Measurements from ENCODE around the gene AKAP10. TPM values are rescaled to one million over a fixed set of nuclear protein-coding genes. Genes with fewer than 3 reads are reported as not detected.
A peak's percentile ranks its signal among the peaks of the same experiment; 100 is the strongest.

Gene AKAP10
- total RNA-seq, 2 donors from 2014 or later: 27.5 to 30.3 TPM

DNA sequence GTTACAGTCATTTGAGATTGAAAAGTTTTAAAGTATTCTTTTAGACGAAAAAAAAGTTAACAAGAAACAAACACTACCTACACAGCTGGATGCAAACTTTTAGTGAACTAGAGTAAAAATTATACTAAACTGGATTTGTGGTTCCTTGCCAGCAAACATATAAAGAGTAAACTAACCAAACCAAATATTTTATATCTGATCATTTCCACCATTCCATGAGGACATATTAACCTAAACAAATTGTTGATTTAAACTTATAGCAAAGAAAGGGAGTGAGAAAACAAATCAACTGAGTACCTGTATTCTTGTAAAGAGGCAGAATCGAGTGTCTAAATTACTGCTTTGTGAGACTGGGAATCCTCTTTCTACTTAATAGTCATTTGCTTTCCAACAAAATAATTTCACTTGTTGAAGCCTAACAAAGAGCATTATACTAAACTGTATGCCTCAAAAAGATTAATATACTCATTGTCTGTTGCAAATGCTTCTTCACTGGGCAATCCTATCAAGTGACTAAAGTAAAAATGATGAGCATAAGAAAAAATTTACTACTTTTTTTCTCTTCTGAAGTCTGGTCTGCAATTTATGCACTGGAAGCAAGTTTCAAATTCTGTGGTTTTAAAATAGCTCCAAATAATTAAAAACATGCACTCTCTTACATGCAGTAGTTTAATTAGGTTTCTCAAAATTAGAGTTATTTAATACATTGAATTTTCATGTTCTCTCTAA is 37.5 kb downstream of the AKAP10 start:
- no peak for DNase-seq
- peaks cover 5% of the 10 kb centered on the region for H3K36me3 ChIP-seq

DNA sequence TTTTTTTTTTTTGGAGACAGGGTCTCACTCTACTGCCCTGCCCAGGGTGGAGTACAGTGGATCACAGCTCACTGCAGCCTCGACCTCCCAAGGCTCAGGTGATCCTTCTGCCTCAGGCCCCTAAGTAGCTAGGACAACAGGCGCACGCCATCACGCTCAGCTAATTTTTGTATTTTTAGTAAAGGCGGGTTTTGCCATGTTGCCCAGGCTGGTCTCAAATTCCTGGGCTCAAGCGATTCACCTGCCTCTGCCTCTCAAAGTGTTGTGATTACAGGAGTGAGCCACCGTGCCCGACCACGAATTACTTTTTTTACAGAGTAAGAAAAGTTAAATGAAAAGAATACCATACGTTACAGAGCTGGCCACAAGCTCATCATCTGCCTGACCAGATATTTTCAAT is 38.9 kb downstream of the AKAP10 start:
- intact Hi-C loops (cut with DNase I): no loop called here

More for the DNA sequence above, 37.5 kb downstream of the AKAP10 start:
- TF ChIP-seq, protein P1, sequence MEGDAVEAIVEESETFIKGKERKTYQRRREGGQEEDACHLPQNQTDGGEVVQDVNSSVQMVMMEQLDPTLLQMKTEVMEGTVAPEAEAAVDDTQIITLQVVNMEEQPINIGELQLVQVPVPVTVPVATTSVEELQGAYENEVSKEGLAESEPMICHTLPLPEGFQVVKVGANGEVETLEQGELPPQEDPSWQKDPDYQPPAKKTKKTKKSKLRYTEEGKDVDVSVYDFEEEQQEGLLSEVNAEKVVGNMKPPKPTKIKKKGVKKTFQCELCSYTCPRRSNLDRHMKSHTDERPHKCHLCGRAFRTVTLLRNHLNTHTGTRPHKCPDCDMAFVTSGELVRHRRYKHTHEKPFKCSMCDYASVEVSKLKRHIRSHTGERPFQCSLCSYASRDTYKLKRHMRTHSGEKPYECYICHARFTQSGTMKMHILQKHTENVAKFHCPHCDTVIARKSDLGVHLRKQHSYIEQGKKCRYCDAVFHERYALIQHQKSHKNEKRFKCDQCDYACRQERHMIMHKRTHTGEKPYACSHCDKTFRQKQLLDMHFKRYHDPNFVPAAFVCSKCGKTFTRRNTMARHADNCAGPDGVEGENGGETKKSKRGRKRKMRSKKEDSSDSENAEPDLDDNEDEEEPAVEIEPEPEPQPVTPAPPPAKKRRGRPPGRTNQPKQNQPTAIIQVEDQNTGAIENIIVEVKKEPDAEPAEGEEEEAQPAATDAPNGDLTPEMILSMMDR (IDR thresholded peaks at IDR 0.05): no peak
- Histone ChIP-seq H3K27me3 (no peaks in the 10 kb centered on the region), H3K9ac (ENCODE audit: low read depth in 2 of 2, low read length in 2 of 2) (no peak overlapping the region), H3K27ac (peak overlapping the region; percentile 14), H3K4me1 (no peaks in the 10 kb centered on the region), H3K9me3 (no peaks in the 10 kb centered on the region), H3K4me3 (no peak overlapping the region)
- intact Hi-C loops (cut with DNase I): no loop called here

DNA sequence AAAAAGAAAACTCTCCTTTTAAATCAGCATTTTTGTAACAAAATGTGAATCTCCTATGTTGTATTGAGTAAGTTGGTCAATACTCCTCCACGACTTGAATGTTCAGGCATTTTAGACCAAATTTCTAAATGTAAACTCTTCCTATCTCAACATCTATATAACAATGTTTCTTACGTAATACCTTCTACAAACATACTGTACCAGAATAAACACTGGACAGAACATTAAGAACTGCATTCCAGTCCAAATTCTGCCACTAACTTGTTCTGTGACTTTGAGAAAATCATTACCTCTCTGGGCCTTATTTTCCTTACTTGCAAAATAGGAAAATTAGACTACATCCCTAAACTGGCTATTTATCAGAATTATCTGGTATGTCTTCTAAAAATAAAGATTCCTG is 40.1 kb downstream of the AKAP10 start:
- H3K27ac ChIP-seq: no peak overlapping the region
- no peaks in the 10 kb centered on the region for H3K9me3 ChIP-seq
- intact Hi-C loops (cut with DNase I): no loop called here
- H3K4me3 ChIP-seq: no peak overlapping the region
- no peaks in the 10 kb centered on the region for H3K27me3 ChIP-seq
- H3K4me1 ChIP-seq: no peaks in the 10 kb centered on the region
- TF ChIP-seq, protein P1 (IDR thresholded peaks at IDR 0.05): no peak
- DNase-seq: no peak
- H3K36me3 ChIP-seq: peaks cover 5% of the 10 kb centered on the region
- H3K9ac ChIP-seq (ENCODE audit: low read depth in 2 of 2, low read length in 2 of 2): no peak overlapping the region

More for the DNA sequence above, 38.9 kb downstream of the AKAP10 start:
- TF ChIP-seq, protein P1 (IDR thresholded peaks at IDR 0.05): no peak
- Histone ChIP-seq H3K36me3 (peaks cover 5% of the 10 kb centered on the region), H3K9me3 (no peaks in the 10 kb centered on the region), H3K27me3 (no peaks in the 10 kb centered on the region), H3K9ac (ENCODE audit: low read depth in 2 of 2, low read length in 2 of 2) (no peak overlapping the region), H3K4me1 (no peaks in the 10 kb centered on the region), H3K27ac (no peak overlapping the region), H3K4me3 (no peak overlapping the region)
- DNase-seq: no peak

DNA sequence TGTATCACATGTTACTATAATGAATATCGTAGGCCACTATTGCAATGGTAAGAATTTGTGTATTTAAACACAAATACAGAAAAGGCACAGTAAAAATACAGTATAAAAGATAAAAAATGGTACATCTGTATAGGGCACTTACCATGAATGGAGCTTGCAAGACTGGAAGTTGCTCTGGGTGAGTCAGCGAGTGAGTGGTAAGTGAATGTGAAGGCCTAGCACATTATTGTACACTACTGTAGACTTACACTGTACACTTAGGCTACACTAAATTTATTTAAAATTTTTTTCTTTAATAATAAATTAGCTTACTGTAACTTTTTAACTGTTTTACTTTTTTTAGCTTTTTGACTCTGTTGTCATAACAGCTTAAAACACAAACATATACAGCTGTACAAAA is 42.5 kb downstream of the AKAP10 start:
- no peaks in the 10 kb centered on the region for H3K4me1 ChIP-seq
- no peak for DNase-seq
- H3K36me3 ChIP-seq: peaks cover 5% of the 10 kb centered on the region
- no peaks in the 10 kb centered on the region for H3K9me3 ChIP-seq
- H3K27me3 ChIP-seq: no peaks in the 10 kb centered on the region
- no peak overlapping the region for H3K9ac ChIP-seq (ENCODE audit: low read depth in 2 of 2, low read length in 2 of 2)
- H3K27ac ChIP-seq: no peak overlapping the region
- no peak overlapping the region for H3K4me3 ChIP-seq
- intact Hi-C loops (cut with DNase I): no loop called here
- TF ChIP-seq, protein P1 (IDR thresholded peaks at IDR 0.05): no peak

DNA sequence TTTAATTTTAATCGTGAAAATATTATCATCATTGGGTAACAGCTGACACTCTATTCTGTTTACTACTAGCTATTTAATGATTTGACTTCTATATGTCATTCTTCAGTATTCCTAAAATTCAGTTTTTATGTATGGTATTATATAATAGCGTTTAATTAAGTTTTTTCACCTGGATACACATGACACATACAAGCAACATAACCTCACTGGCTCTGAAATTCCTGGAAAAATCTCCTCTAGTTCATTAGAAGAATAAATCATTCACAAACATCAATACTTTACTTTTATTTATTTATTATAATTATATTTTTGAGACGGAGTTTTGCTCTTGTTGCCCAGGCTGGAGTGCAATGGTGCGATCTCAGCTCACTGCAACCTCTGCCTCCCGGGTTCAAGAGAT is 44.0 kb downstream of the AKAP10 start:
- TF ChIP-seq, protein P1 (IDR thresholded peaks at IDR 0.05): no peak
- no peaks in the 10 kb centered on the region for H3K27me3 ChIP-seq
- no peak overlapping the region for H3K4me3 ChIP-seq
- no peak for DNase-seq
- no peaks in the 10 kb centered on the region for H3K9me3 ChIP-seq
- H3K36me3 ChIP-seq: peaks cover 12% of the 10 kb centered on the region
- no peak overlapping the region for H3K27ac ChIP-seq
- intact Hi-C loops (cut with DNase I): no loop called here
- no peaks in the 10 kb centered on the region for H3K4me1 ChIP-seq
- no peak overlapping the region for H3K9ac ChIP-seq (ENCODE audit: low read depth in 2 of 2, low read length in 2 of 2)
